ENCODE data around the gene LMAN1L.

The LMAN1L gene

DNA sequence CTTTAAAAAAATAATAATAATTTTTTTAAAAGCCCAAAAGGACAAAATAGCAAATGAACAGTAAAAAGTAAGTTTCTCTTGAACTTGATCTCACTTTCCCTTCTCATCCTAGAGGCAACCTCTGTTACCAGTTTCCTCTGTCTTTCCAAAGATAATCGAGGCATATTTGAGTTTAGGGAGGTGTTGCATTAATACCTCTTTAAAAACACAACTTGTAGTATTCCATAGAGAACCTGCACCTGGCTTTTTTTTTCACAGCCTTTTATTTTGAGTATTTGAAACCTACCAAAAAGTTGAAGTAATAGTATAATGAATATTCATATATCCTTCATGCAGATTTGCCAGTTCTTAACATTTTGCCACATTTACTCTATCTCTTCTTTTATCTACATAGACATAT, 21.6 kb upstream of the LMAN1L start:
- H3K4me3 ChIP-seq (ENCODE audit: insufficient read length, low read depth) = no peak overlapping the region
- no peaks in the 10 kb centered on the region for H3K9me3 ChIP-seq (ENCODE audit: insufficient read depth, low read length)
- TF ChIP-seq SUZ12 (IDR thresholded peaks at IDR 0.05; ENCODE audit: extremely low read depth, insufficient read depth, insufficient read length) = no peak
- TF ChIP-seq YY1 (IDR thresholded peaks at IDR 0.05; ENCODE audit: insufficient read depth, insufficient read length) = no peak
- TF ChIP-seq ZNF274 (IDR thresholded peaks at IDR 0.05; ENCODE audit: low read depth, low read length) = no peak
- peaks cover 29% of the 10 kb centered on the region for H3K36me3 ChIP-seq (ENCODE audit: insufficient read depth, insufficient read length, low read length)
- no peaks in the 10 kb centered on the region for H3K27me3 ChIP-seq (ENCODE audit: insufficient read depth, insufficient read length)
- no peak overlapping the region for H3K9ac ChIP-seq (ENCODE audit: insufficient read length, low read depth)
- H3K4me1 ChIP-seq (ENCODE audit: insufficient read depth, insufficient read length) = peaks cover 57% of the 10 kb centered on the region
- DNase-seq (ENCODE audit: low read depth, low spot score) = no peak

DNA sequence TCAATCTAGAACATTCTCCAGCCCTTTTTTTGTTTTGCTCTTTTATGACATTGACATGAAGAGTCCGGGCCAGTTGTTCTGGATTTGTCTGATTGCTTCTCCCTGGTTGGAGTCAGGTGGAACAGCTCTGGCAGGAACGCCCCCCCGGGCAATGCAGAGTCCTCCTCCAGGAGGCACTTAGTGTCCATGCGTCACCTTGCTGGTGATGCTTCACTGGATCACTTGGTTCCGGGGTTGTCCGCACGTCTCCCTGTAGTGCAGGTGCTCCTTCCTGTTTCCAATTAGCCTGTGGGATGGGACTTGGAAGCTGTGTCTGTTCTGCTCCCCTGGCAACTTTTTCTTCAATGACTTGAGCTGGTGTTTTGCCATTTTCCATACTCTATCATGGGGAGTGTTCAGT, 21.0 kb upstream of the LMAN1L start:
- Histone ChIP-seq H3K9ac (ENCODE audit: insufficient read length, low read depth) (no peak overlapping the region), H3K9me3 (ENCODE audit: insufficient read depth, low read length) (no peaks in the 10 kb centered on the region), H3K4me3 (ENCODE audit: insufficient read length, low read depth) (no peak overlapping the region), H3K36me3 (ENCODE audit: insufficient read depth, insufficient read length, low read length) (peaks cover 32% of the 10 kb centered on the region), H3K27me3 (ENCODE audit: insufficient read depth, insufficient read length) (no peaks in the 10 kb centered on the region), H3K4me1 (ENCODE audit: insufficient read depth, insufficient read length) (peaks cover 55% of the 10 kb centered on the region)
- no peak for DNase-seq (ENCODE audit: low read depth, low spot score)
- TF ChIP-seq YY1 (IDR thresholded peaks at IDR 0.05; ENCODE audit: insufficient read depth, insufficient read length) (no peak), ZNF274 (IDR thresholded peaks at IDR 0.05; ENCODE audit: low read depth, low read length) (no peak)

DNA sequence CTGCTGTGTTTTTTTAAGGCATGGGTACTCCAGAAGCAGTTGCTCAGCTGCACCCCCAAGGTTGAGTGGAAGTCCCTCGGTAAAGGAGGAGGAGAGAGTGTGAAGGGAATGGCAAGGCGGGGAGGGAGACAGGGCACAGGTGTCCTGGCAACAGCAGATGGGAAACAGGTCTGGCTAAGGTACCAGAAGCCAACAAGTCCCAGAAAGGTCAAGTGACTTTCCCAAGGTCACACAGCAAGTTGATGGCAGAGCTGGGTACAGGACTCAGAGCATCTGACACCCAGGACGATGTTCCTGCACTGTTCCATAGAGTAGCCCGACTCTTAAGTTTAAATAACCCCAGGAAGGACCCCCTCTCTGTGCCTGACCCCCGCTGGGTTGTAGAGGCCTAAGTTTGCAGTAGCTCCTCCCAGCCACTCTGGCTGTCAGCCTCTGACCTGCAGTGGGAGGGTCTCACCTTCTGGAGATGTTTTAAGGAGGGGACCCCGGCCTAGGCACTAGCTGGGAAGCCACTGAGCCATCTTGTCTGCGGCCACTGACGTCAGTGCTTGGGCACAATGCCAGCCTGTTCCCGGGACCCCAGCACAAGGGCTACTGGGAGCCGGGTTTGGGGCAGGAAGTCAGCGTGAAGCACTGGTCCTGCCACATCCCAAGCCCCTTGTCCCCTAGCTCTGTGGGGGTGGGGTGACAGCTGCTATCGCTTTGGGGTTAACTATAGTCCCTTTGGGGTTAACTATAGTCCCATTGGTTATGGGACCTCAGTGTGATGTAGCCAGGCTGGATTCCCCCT, 20.2 kb upstream of the LMAN1L start:
- no peak for DNase-seq (ENCODE audit: low read depth, low spot score)
- H3K9me3 ChIP-seq (ENCODE audit: insufficient read depth, low read length) = no peaks in the 10 kb centered on the region
- H3K9ac ChIP-seq (ENCODE audit: insufficient read length, low read depth) = no peak overlapping the region
- no peaks in the 10 kb centered on the region for H3K27me3 ChIP-seq (ENCODE audit: insufficient read depth, insufficient read length)
- peaks cover 47% of the 10 kb centered on the region for H3K4me1 ChIP-seq (ENCODE audit: insufficient read depth, insufficient read length)
- TF ChIP-seq SUZ12 (IDR thresholded peaks at IDR 0.05; ENCODE audit: extremely low read depth, insufficient read depth, insufficient read length) = no peak
- no peak for TF ChIP-seq ZNF274 (IDR thresholded peaks at IDR 0.05; ENCODE audit: low read depth, low read length)
- no peak overlapping the region for H3K4me3 ChIP-seq (ENCODE audit: insufficient read length, low read depth)
- peaks cover 32% of the 10 kb centered on the region for H3K36me3 ChIP-seq (ENCODE audit: insufficient read depth, insufficient read length, low read length)

DNA sequence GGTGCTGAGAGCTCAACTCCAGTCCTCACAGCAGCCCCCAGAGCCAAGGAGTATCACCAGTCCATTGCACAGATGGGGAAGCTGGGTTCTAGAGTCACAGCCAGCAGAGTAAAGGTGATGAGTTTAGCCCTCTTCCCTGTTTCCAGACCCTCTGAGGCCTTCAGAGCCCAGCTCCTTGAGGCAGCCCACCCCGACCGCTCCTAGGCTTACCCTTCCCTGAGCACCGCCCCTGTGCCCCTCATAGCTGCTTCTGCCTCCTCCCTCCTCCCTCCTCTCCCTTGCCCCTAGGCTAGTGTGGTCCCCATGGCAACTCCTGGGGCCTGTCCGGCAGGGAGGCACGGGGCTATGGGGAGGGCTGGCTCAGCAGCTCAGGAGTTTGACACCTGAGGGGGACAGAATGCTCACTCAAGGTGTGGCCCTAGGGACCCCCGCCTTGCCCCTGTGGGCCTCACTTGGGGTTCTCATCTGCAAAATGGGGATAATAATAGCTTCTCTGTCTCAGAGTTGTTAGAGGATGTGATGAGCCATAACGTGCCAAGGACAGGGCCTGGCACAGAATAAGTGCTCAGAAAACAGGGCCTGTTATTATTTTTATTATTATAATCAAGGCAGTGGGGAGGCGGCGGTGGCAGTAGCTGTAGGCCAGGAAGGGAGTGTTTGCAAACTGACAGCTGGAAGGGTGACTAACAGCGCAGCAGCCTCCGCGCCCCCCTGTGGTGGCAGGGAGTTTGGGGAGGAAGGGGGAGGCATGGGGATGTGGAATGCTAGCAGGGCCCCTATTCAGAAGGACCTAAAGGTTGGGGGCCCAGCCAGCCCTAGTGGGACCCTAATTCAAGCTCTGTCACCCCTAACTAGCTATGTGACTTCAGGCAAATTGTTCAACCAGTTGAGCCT, 19.3 kb upstream of the LMAN1L start:
- Histone ChIP-seq H3K9me3 (ENCODE audit: insufficient read depth, low read length) (no peaks in the 10 kb centered on the region), H3K4me3 (ENCODE audit: insufficient read length, low read depth) (no peak overlapping the region), H3K9ac (ENCODE audit: insufficient read length, low read depth) (no peak overlapping the region), H3K36me3 (ENCODE audit: insufficient read depth, insufficient read length, low read length) (peaks cover 42% of the 10 kb centered on the region), H3K27me3 (ENCODE audit: insufficient read depth, insufficient read length) (no peaks in the 10 kb centered on the region), H3K4me1 (ENCODE audit: insufficient read depth, insufficient read length) (peaks cover 39% of the 10 kb centered on the region)
- TF ChIP-seq SUZ12 (IDR thresholded peaks at IDR 0.05; ENCODE audit: extremely low read depth, insufficient read depth, insufficient read length) (no peak), ZNF274 (IDR thresholded peaks at IDR 0.05; ENCODE audit: low read depth, low read length) (no peak), YY1 (IDR thresholded peaks at IDR 0.05; ENCODE audit: insufficient read depth, insufficient read length) (no peak)
- no peak for DNase-seq (ENCODE audit: low read depth, low spot score)

DNA sequence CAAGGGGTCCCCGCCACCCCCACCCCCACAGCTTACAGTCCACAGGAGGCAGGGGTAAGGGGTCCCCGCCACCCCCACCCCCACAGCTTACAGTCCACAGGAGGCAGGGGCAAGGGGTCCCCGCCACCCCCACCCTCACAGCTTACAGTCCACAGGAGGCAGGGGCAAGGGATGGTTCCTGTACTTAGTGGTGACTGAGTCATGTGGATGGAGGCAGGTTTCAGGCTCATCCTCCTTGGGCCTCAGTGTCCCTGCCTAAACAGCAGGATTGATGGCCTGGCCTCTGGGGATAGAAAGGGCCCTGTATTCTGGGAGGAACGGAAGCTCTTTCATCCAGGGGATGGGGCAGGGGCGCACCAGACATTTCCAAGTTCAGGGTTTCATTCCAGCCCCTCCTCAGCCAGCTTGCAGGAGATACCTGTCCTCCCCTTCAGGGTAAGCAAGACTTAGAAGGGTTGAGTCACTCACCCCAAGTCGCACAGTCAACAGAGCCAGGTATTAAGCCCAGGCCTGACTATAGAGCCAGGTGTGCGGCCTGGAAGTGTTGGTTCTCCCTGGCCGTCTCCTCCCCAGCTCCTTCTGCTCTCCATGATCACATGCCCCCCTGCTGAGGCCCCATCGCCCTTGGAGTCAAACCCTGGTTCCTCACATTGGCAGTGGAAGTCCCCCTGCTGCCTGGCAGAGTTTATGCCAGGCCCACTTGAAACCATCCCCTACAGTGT, 18.2 kb upstream of the LMAN1L start:
- Histone ChIP-seq H3K9me3 (ENCODE audit: insufficient read depth, low read length) (no peaks in the 10 kb centered on the region), H3K36me3 (ENCODE audit: insufficient read depth, insufficient read length, low read length) (peaks cover 48% of the 10 kb centered on the region), H3K9ac (ENCODE audit: insufficient read length, low read depth) (no peak overlapping the region)

DNA sequence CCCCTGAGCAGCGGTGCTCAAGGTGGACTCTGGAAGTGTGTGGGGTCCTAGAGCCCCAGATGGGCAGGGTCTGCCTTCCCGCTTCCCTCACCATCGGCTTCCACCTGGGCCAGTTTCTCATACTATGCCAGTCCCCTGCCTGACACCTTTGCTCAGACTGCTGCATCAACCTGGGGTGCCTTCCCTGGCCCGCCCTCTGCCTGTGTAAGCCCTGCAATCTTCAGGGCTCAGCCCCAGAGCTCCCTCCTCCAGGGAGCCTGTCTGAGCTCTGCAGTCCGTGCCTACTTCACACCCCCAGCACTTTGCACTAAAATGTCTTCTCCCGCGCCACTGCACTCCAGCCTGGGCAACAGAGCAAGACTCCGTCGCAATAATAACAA, 17.7 kb upstream of the LMAN1L start:
- no peak overlapping the region for H3K4me3 ChIP-seq (ENCODE audit: insufficient read length, low read depth)
- DNase-seq (ENCODE audit: low read depth, low spot score) = no peak
- H3K9ac ChIP-seq (ENCODE audit: insufficient read length, low read depth) = no peak overlapping the region
- H3K4me1 ChIP-seq (ENCODE audit: insufficient read depth, insufficient read length) = peaks cover 29% of the 10 kb centered on the region
- peaks cover 50% of the 10 kb centered on the region for H3K36me3 ChIP-seq (ENCODE audit: insufficient read depth, insufficient read length, low read length)
- H3K27me3 ChIP-seq (ENCODE audit: insufficient read depth, insufficient read length) = no peaks in the 10 kb centered on the region
- no peaks in the 10 kb centered on the region for H3K9me3 ChIP-seq (ENCODE audit: insufficient read depth, low read length)
- TF ChIP-seq YY1 (IDR thresholded peaks at IDR 0.05; ENCODE audit: insufficient read depth, insufficient read length) (no peak), SUZ12 (IDR thresholded peaks at IDR 0.05; ENCODE audit: extremely low read depth, insufficient read depth, insufficient read length) (no peak), ZNF274 (IDR thresholded peaks at IDR 0.05; ENCODE audit: low read depth, low read length) (no peak)

More for the DNA sequence above, 18.2 kb upstream of the LMAN1L start:
- no peaks in the 10 kb centered on the region for H3K27me3 ChIP-seq (ENCODE audit: insufficient read depth, insufficient read length)
- TF ChIP-seq ZNF274 (IDR thresholded peaks at IDR 0.05; ENCODE audit: low read depth, low read length) = no peak
- no peak for TF ChIP-seq YY1 (IDR thresholded peaks at IDR 0.05; ENCODE audit: insufficient read depth, insufficient read length)
- TF ChIP-seq SUZ12 (IDR thresholded peaks at IDR 0.05; ENCODE audit: extremely low read depth, insufficient read depth, insufficient read length) = no peak
- peaks cover 29% of the 10 kb centered on the region for H3K4me1 ChIP-seq (ENCODE audit: insufficient read depth, insufficient read length)
- DNase-seq (ENCODE audit: low read depth, low spot score) = no peak
- no peak overlapping the region for H3K4me3 ChIP-seq (ENCODE audit: insufficient read length, low read depth)

Data from NT2/D1 (cell line).